ENCODE results near the gene FBN1. TPM values are rescaled to one million over a fixed set of nuclear protein-coding genes. Genes with fewer than 3 reads are reported as not detected.

FBN1 gene
- total RNA-seq, 2 experiments from 2014 or later = 1.1 to 1.6 TPM

DNA sequence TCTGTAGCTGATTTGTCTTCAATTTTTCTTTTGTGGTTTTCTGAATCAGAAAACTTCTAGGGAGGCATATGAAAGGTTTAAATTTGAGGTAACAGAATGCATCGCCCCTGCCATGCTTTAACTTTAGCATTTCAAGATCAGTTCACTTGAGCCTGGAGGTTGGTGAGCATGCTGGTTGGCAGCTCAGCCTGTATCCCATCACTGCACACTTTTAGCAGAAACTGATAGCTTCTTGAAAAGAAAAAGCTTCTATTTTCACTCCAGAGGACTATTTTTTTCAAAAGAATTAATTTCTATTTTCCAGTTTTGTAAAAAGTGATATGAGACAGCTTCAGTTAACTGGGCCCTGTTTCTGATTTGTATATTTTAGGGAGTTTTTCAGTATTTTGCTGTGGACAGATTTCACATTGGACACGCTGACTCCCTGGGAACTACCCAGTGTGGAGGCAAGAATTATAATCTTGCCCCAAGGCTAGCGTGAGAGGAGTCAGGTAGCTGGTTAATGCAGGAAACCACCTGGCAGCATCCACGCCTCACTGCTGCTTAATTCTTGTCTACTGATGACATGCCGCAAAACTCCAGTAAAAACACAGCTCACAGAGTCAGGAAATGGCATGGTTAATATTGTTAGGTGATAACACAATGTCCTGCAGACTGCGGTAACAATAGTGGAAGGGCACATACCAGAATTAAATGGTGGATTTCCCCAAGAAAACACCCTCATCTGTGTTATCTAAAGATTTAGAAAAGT, 242.9 kb downstream of the FBN1 start:
- Mint-ChIP-seq H3K4me3 (no peak overlapping the region), H3K27ac (no peak overlapping the region), H3K27me3 (no peaks in the 10 kb centered on the region), H3K9me3 (no peaks in the 10 kb centered on the region), H3K4me1 (no peaks in the 10 kb centered on the region), H3K36me3 (ENCODE audit: low read depth) (no peaks in the 10 kb centered on the region)
- no peak for DNase-seq
- POLR2A ChIA-PET = no interaction called here
- CTCF ChIA-PET = interaction anchor here (1.0 kb wide), 1 partner anchor 9 kb away, joined by 3 read pairs; no protein-coding TSS in a partner anchor

GRCh38 chr15:48400086-48400485, 245.4 kb downstream of the FBN1 start:
- no peaks in the 10 kb centered on the region for H3K36me3 Mint-ChIP-seq (ENCODE audit: low read depth)
- H3K27me3 Mint-ChIP-seq = no peaks in the 10 kb centered on the region
- ChIA-PET POLR2A (no interaction called here), CTCF (no interaction called here)
- DNase-seq = no peak
- no peak overlapping the region for H3K27ac Mint-ChIP-seq
- H3K4me1 Mint-ChIP-seq = no peaks in the 10 kb centered on the region
- no peaks in the 10 kb centered on the region for H3K9me3 Mint-ChIP-seq
- no peak overlapping the region for H3K4me3 Mint-ChIP-seq

DNA sequence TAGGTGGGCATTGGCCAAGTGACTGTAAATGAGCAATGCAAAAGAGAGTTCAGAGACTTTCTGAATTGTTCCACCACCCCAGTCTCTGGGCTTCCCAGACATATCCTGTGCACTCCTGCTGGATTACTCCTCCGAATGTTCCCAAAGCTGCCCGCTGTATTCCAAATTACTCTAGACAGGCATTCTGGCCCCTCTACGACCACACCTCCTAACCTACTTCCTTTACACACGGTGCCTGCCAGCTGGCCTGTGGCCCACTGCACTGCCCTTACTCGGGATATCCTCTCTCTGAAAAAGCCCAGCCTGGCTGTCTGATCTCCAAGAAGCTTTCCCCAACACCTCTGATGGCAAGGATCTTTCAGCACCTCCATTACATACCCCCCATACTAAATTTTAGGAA, 247.7 kb downstream of the FBN1 start:
- Mint-ChIP-seq H3K36me3 (ENCODE audit: low read depth) (no peaks in the 10 kb centered on the region), H3K4me3 (no peak overlapping the region), H3K4me1 (no peaks in the 10 kb centered on the region), H3K27ac (no peak overlapping the region), H3K9me3 (no peaks in the 10 kb centered on the region), H3K27me3 (no peaks in the 10 kb centered on the region)
- POLR2A ChIA-PET = no interaction called here
- DNase-seq = no peak
- CTCF ChIA-PET = no interaction called here

- CTCF ChIA-PET = interaction anchor here (0.6 to 0.9 kb wide), 2 partner anchors 9 to 10 kb away, joined by 3 read pairs; no protein-coding TSS in a partner anchor
- Mint-ChIP-seq H3K9me3 (no peaks in the 10 kb centered on the region), H3K4me1 (no peaks in the 10 kb centered on the region)
These were observed 249.5 kb downstream of the FBN1 start for GRCh38 chr15:48396020-48396419.

DNA sequence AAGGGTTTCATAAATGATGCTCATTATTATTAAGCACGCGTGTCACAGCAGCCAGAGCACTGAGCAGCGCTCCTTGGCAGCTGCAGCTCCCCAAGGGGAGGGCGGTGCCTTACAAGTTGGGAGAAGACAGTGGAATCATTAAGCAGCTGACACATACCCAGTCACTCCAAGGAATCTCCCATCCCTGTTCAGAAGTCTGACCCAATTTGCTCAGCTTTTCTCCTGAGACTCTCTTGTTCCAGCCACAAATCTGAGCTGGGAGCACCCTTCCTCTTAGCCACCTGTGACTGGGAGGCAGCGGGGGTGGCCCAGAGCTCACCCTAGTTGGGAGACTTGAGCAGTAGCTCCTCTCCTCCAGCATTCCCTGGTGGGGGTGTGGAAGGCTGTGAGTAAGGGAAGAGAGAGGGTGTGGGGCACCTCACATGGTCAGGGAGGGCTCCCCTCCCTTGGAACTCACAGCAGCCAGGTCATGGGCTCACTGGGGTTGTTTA, 249.9 kb downstream of the FBN1 start:
- no peaks in the 10 kb centered on the region for H3K4me1 Mint-ChIP-seq
- H3K27ac Mint-ChIP-seq = no peak overlapping the region
- H3K4me3 Mint-ChIP-seq = no peak overlapping the region
- ChIA-PET POLR2A (no interaction called here), CTCF (interaction anchor here (0.9 kb wide), 1 partner anchor 9 kb away, joined by 3 read pairs; no protein-coding TSS in a partner anchor)
- DNase-seq = no peak
- H3K27me3 Mint-ChIP-seq = peaks cover 3% of the 10 kb centered on the region
- no peaks in the 10 kb centered on the region for H3K36me3 Mint-ChIP-seq (ENCODE audit: low read depth)
- H3K9me3 Mint-ChIP-seq = no peaks in the 10 kb centered on the region

More at GRCh38 chr15:48396020-48396419, 249.5 kb downstream of the FBN1 start:
- H3K4me3 Mint-ChIP-seq = no peak overlapping the region
- H3K27ac Mint-ChIP-seq = no peak overlapping the region
- no peaks in the 10 kb centered on the region for H3K36me3 Mint-ChIP-seq (ENCODE audit: low read depth)
- no peak for DNase-seq
- POLR2A ChIA-PET = no interaction called here
- no peaks in the 10 kb centered on the region for H3K27me3 Mint-ChIP-seq

GRCh38 chr15:48394970-48395369, 250.5 kb downstream of the FBN1 start:
- H3K4me3 Mint-ChIP-seq = no peak overlapping the region
- CTCF ChIA-PET = interaction anchor here (0.9 kb wide), 1 partner anchor 8 kb away, joined by 3 read pairs; no protein-coding TSS in a partner anchor
- DNase-seq = no peak

DNA sequence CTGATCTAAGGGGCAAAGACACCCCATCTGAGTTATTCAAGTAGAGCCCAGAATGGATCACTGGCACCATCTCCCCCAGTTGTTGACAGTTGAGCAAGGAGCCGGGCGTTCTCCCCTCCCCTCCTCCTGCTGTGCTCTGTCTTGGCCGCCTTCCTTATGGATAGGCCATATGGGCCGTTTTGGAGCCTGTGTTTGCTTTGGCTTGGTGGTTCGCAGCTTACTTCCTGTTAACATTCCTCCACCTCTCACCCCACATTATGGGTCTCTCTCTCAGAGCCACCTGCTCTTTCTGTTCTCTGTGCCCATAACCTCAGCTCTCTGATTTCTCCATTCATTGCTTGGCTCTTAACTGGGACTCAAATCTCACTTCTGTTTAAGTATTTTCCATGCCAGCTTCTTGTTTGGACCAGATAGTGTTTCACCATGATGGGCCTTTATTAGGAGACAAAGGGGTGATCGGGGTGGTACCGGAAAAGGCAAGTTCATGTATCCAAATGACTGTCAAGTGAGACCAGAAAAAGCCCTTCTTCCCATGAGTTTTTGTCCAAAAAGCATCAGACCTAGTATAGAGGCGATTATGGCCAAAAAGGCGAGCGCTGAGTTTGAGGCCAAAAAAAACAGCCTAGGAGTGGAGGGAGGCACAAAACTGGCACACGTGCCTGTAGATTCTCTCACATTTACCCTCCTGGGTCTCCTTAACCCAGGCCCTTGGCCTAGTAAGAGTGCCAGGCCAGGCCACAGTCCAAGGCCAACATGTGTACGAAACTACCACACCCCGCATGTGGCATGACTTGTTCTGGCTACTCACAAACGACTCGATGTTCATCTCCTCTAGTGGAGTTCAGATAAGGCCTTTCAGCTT, 251.6 kb downstream of the FBN1 start:
- POLR2A ChIA-PET = no interaction called here
- H3K9me3 Mint-ChIP-seq = no peaks in the 10 kb centered on the region
- no peak for DNase-seq
- no peaks in the 10 kb centered on the region for H3K4me1 Mint-ChIP-seq
- H3K27me3 Mint-ChIP-seq = peaks cover 9% of the 10 kb centered on the region
- CTCF ChIA-PET = interaction anchor here (0.9 kb wide), 1 partner anchor 8 kb away, joined by 3 read pairs; no protein-coding TSS in a partner anchor
- H3K36me3 Mint-ChIP-seq (ENCODE audit: low read depth) = no peaks in the 10 kb centered on the region
- no peak overlapping the region for H3K4me3 Mint-ChIP-seq
- H3K27ac Mint-ChIP-seq = no peak overlapping the region

More at GRCh38 chr15:48394970-48395369, 250.5 kb downstream of the FBN1 start:
- Mint-ChIP-seq H3K36me3 (ENCODE audit: low read depth) (no peaks in the 10 kb centered on the region), H3K4me1 (no peaks in the 10 kb centered on the region), H3K27me3 (peaks cover 4% of the 10 kb centered on the region), H3K27ac (no peak overlapping the region), H3K9me3 (no peaks in the 10 kb centered on the region)
- POLR2A ChIA-PET = no interaction called here

- DNase-seq = no peak
- Mint-ChIP-seq H3K4me1 (no peaks in the 10 kb centered on the region), H3K4me3 (no peak overlapping the region), H3K9me3 (no peaks in the 10 kb centered on the region), H3K27me3 (peaks cover 9% of the 10 kb centered on the region), H3K36me3 (ENCODE audit: low read depth) (no peaks in the 10 kb centered on the region), H3K27ac (no peak overlapping the region)
- CTCF ChIA-PET = no interaction called here
- POLR2A ChIA-PET = no interaction called here
These were observed 253.2 kb downstream of the FBN1 start for GRCh38 chr15:48392356-48392755.

- H3K9me3 Mint-ChIP-seq = no peaks in the 10 kb centered on the region
- no peak overlapping the region for H3K27ac Mint-ChIP-seq
- ChIA-PET CTCF (no interaction called here), POLR2A (no interaction called here)
- no peaks in the 10 kb centered on the region for H3K36me3 Mint-ChIP-seq (ENCODE audit: low read depth)
- H3K4me1 Mint-ChIP-seq = no peaks in the 10 kb centered on the region
- no peak for DNase-seq
- H3K27me3 Mint-ChIP-seq = peaks cover 9% of the 10 kb centered on the region
- H3K4me3 Mint-ChIP-seq = no peak overlapping the region
These were observed 253.6 kb downstream of the FBN1 start for GRCh38 chr15:48391950-48392349.

- no peak overlapping the region for H3K27ac Mint-ChIP-seq
- ChIA-PET CTCF (no interaction called here), POLR2A (no interaction called here)
- H3K4me1 Mint-ChIP-seq = no peaks in the 10 kb centered on the region
- no peaks in the 10 kb centered on the region for H3K9me3 Mint-ChIP-seq
- peaks cover 9% of the 10 kb centered on the region for H3K27me3 Mint-ChIP-seq
- H3K4me3 Mint-ChIP-seq = no peak overlapping the region
- no peak for DNase-seq
- no peaks in the 10 kb centered on the region for H3K36me3 Mint-ChIP-seq (ENCODE audit: low read depth)
These were observed 255.8 kb downstream of the FBN1 start for GRCh38 chr15:48389691-48390143.

- Mint-ChIP-seq H3K4me1 (no peaks in the 10 kb centered on the region), H3K9me3 (no peaks in the 10 kb centered on the region), H3K27ac (no peak overlapping the region), H3K4me3 (no peak overlapping the region), H3K27me3 (peaks cover 9% of the 10 kb centered on the region), H3K36me3 (ENCODE audit: low read depth) (no peaks in the 10 kb centered on the region)
- ChIA-PET POLR2A (no interaction called here), CTCF (no interaction called here)
- DNase-seq = no peak
These were observed 256.6 kb downstream of the FBN1 start for GRCh38 chr15:48388910-48389309.

DNA sequence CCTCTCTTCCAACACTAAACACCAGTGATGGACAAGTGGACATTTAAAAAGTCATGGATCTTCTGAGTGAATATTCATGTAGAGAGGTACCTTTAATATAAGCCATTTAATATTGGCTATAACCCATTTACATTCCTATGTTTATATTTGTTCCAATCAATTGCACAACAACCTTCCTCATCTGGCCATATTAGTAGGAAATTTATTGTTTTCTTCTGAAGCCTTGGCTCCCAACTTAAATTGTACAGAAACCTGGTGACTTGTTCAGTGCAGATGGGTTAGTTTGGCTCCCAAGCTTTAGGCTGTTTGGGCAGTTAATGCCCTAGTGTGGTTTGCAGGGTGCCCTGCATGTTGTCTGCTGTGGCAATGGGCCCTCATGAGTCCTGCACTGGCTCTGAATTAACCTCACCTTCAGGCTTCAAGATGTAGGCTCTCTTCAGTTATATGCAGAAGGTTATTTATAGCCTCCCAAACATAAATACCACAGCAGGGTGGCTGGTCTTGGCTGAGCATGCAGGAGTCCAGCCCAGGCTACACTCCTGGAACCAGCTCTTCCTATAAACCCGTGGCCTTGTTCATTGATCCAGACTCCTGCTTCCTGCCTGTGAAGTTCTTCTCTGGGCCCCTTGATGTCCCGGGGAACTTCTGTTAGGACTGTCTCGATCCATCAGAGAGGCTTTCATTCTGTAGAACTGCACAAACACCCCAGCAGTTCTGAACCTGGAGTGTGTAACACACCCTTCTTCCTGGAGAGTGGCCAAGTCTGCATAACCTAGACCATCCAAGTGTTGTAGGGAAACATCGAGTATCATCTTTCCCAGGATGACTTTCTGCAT, 257.3 kb downstream of the FBN1 start:
- ChIA-PET CTCF (no interaction called here), POLR2A (no interaction called here)
- Mint-ChIP-seq H3K4me3 (no peak overlapping the region), H3K27ac (no peak overlapping the region), H3K9me3 (no peaks in the 10 kb centered on the region), H3K36me3 (ENCODE audit: low read depth) (no peaks in the 10 kb centered on the region), H3K4me1 (no peaks in the 10 kb centered on the region), H3K27me3 (peaks cover 9% of the 10 kb centered on the region)
- no peak for DNase-seq

All from activated CD4-positive, alpha-beta T cell treated with anti-CD3 and anti-CD28 coated beads, Interleukin-2, amount 10 ng/mL, durations not matched to agents 7 days and 5 days (primary cell).